SU-DHL-6 (cell line): ENCODE data around the gene LRCH1.

Source experiments
- H2AFZ ChIP-seq: fragments of 200-600 bp; sonication (generic); 2 replicates; pipeline ENCODE4 v1.6.1; 2014; ENCODE audit warnings: low read depth, mild to moderate bottlenecking, moderate library complexity, mixed read lengths, antibody characterized with exemption, low read length; ENCODE audit not compliant: severe bottlenecking
- H3F3A ChIP-seq: fragments of 200-600 bp; shearing (Covaris generic); 2 replicates; pipeline ENCODE4 v1.6.0; 2016; ENCODE audit warnings: antibody characterized with exemption, mild to moderate bottlenecking; ENCODE audit not compliant: insufficient read depth
- H3K27ac ChIP-seq: fragments of 200-600 bp; sonication (generic); 2 replicates; pipeline ENCODE4 v1.5.1; 2016; ENCODE audit warnings: low read depth, mild to moderate bottlenecking, low read length, moderate library complexity, mixed read lengths
- H3K27me3 ChIP-seq: fragments of 200-600 bp; sonication (generic), shearing (Covaris generic); 2 replicates; pipeline ENCODE4 v1.6.0; 2014; ENCODE audit warnings: mild to moderate bottlenecking, low read length
- H3K36me3 ChIP-seq: fragments of 200-600 bp; sonication (generic); 2 replicates; pipeline ENCODE4 v1.6.1; 2014; ENCODE audit warnings: mild to moderate bottlenecking, low read length, mixed read lengths
- H3K4me2 ChIP-seq: fragments of 300-600, 200-600 bp; shearing (Covaris generic), sonication (generic); 2 replicates; pipeline ENCODE4 v1.6.0; 2014; ENCODE audit warnings: low read length, low read depth, mild to moderate bottlenecking; ENCODE audit not compliant: poor library complexity, severe bottlenecking
- H3K4me3 ChIP-seq: fragments of 200-600 bp; sonication (generic); 2 replicates; pipeline ENCODE4 v1.5.1; 2014; ENCODE audit warnings: antibody characterized with exemption, low read length, mild to moderate bottlenecking, mixed read lengths; ENCODE audit not compliant: insufficient read depth, poor library complexity, severe bottlenecking
- H3K79me2 ChIP-seq: fragments of 200-600 bp; sonication (generic); 2 replicates; pipeline ENCODE4 v1.6.1; 2014; ENCODE audit warnings: mild to moderate bottlenecking, low read length, moderate library complexity; ENCODE audit not compliant: insufficient read depth
- H3K9ac ChIP-seq: fragments of 200-600 bp; sonication (generic); 2 replicates; pipeline ENCODE4 v1.7.0; 2014; ENCODE audit warnings: mild to moderate bottlenecking, low read length
- H3K9me2 ChIP-seq: fragments of 200-600 bp; sonication (generic); replicated peaks from 2 replicates; pipeline ENCODE4 v1.6.1; 2014; ENCODE audit warnings: low read length; ENCODE audit not compliant: insufficient read depth
- H3K9me3 ChIP-seq: fragments of 200-600 bp; sonication (generic); 2 replicates; pipeline ENCODE4 v1.6.1; 2014; ENCODE audit warnings: low read length, mixed read lengths; ENCODE audit not compliant: insufficient read depth
- H4K20me1 ChIP-seq: fragments of 200-600 bp; sonication (generic); 2 replicates; pipeline ENCODE4 v1.6.1; 2014; ENCODE audit warnings: low read depth, mild to moderate bottlenecking, antibody characterized with exemption, low read length, moderate library complexity, mixed read lengths
- CTCF ChIP-seq: fragments of 200-600 bp; sonication (generic); IDR thresholded peaks from one replicate; pipeline ENCODE4 v1.5.1; 2017; ENCODE audit warnings: antibody characterized with exemption, mild to moderate bottlenecking, low read length, moderate library complexity; ENCODE audit not compliant: insufficient read depth, poor library complexity, severe bottlenecking
- EZH2phosphoT487 ChIP-seq: fragments of 200-600 bp; sonication (generic), shearing (Covaris generic); conservative IDR thresholded peaks from 2 replicates; pipeline ENCODE4 v1.6.1; 2018; ENCODE audit warnings: mild to moderate bottlenecking, antibody characterized with exemption, low read length, moderate library complexity, mixed read lengths

The LRCH1 gene

DNA sequence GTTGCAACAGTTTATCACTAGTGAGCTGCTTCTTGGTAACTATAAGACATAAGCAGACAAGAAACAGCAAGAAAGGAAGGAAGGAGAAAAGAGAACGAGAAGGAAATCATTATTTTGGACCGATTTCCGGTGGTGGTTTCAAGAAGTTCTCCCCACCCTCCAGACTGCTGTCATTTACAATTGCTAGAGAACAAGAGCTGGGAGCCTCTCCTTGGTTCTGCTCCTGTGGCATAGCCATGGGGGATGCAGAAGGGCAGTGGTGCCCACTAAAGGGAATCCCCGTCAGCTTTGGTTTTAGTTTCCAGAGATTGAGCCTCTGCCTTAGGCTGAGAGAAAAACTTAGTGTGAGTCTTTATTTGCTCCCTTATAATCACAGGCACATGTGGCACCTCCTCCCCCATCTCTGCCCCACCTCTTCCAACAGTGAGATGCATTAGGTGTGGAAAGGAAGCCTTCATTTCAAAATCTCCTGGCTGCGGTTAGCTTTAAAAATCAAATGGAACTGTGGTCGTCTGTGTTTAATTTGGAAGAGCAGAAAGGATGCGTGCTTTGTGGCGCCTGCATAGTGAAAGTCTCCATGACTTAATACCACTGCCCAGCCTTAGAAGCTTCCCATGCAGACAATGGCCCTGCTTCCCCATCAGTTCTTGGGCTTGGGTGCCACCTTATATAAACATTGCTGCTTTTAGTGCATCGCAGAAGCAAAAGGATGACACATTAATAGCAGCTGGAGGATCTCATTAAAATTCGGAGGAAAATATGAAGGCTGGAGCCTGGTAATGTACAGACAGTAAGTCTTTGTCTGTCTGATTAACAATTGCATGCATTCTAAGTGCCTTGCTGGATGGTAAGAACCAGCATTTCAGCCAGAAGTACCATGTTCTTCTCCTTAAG lies 25.0 kb downstream of the LRCH1 start:
- Histone ChIP-seq H3K9ac (no peak overlapping the region), H3K9me2 (no peaks in the 10 kb centered on the region), H2AFZ (no peak overlapping the region), H3K4me3 (no peak overlapping the region), H3K9me3 (no peaks in the 10 kb centered on the region), H3K4me2 (no peak overlapping the region), H3K27ac (no peak overlapping the region), H3F3A (peaks cover 3% of the 10 kb centered on the region; the same call in 1 of the 2 replicates), H3K36me3 (no peaks in the 10 kb centered on the region), H3K79me2 (peaks cover 47% of the 10 kb centered on the region), H4K20me1 (peaks cover 30% of the 10 kb centered on the region; the same call in 1 of the 2 replicates), H3K27me3 (no peaks in the 10 kb centered on the region)
- TF ChIP-seq CTCF (no peak), EZH2phosphoT487 (no peak)

DNA sequence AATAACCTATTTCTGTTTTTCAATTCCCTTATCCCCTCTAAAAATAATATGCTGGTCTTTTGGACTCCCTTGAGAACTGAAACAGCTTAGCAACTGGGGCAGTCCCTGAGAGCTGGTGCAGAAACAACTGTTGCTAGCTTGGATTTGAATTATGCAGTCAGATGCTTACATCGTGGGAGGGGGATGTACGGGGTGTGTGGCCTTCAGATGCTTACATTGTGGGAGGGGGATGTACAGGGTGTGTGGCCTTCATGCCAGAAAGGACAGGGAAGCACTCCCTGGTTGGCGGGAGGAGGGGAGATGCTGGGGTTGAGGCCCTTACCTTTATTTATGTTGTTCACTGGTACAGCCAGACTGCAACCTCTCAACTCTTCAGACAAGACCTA lies 25.6 kb downstream of the LRCH1 start:
- no peak for TF ChIP-seq EZH2phosphoT487
- no peak for TF ChIP-seq CTCF
- no peak overlapping the region for H3K9ac ChIP-seq

GRCh38 chr13:46580362-46580839 lies 27.4 kb downstream of the LRCH1 start:
- Histone ChIP-seq H3K27me3 (no peaks in the 10 kb centered on the region), H3K9ac (no peak overlapping the region), H3K36me3 (no peaks in the 10 kb centered on the region), H3K9me2 (no peaks in the 10 kb centered on the region), H3F3A (peaks cover 11% of the 10 kb centered on the region; the same call in 1 of the 2 replicates), H3K79me2 (peaks cover 49% of the 10 kb centered on the region), H3K4me2 (no peak overlapping the region), H2AFZ (no peak overlapping the region), H3K4me3 (no peak overlapping the region), H3K27ac (no peak overlapping the region), H4K20me1 (peaks cover 22% of the 10 kb centered on the region; the same call in 1 of the 2 replicates), H3K9me3 (no peaks in the 10 kb centered on the region)
- TF ChIP-seq CTCF (no peak), EZH2phosphoT487 (no peak)

More for the DNA sequence above, 25.6 kb downstream of the LRCH1 start:
- Histone ChIP-seq H3K27me3 (no peaks in the 10 kb centered on the region), H3K9me3 (no peaks in the 10 kb centered on the region), H4K20me1 (peaks cover 30% of the 10 kb centered on the region; the same call in 1 of the 2 replicates), H3K79me2 (peaks cover 41% of the 10 kb centered on the region), H3K9me2 (no peaks in the 10 kb centered on the region), H3F3A (peaks cover 6% of the 10 kb centered on the region; the same call in 1 of the 2 replicates), H3K4me3 (no peak overlapping the region), H3K4me2 (no peak overlapping the region), H2AFZ (no peak overlapping the region), H3K27ac (no peak overlapping the region), H3K36me3 (no peaks in the 10 kb centered on the region)
